NCI-H524 (cell line): Measurements from ENCODE around the gene EGFL7.
"Not testable (repeated sequence)": the region's sequence is repeated elsewhere in the genome, so short reads cannot be mapped to it uniquely, and the experiment has no call there.

Experiments used
- DNase-seq, 2 experiments: peaks; one replicate each; lab custom pipeline; 2025; lab: John Stamatoyannopoulos, UW

Gene EGFL7

DNA sequence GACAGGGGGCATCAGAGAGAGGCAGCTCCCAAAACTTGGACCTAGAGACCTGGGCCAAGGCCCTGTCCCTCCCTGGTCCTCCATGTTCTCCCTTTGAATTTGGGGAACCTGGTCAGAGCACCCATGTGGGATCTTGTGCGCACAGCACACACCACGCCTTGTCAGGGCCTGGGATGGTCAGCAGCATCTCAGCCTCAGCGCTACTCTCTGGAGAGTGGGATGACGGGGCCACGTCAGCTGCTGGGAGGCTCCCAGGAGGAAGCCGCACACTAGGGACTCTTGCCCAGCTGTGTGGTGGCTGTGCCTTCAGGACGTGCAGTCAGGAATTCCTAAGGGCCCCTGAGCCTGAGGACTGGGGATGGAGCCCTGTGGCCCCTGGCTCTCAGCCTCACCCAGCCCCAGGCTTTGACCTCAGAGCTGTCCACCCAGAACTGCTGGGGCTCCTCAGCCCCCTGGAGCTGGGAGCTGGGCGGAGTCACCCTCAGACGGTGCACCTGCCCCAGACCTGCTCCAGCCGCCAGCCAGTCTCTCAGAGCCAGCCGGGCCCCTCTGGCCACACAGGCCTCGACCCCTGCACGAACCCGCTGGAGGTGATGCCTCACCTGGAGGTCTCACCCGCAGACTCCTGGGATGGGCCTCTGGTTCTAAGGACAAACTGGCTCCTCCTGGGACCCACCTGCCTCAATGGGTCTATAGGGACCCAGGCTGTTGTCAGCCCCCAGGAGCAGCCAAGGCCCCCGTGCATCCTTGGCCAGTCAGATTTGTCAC, 38.3 kb upstream of the EGFL7 start:
- DNase-seq: no peak

DNA sequence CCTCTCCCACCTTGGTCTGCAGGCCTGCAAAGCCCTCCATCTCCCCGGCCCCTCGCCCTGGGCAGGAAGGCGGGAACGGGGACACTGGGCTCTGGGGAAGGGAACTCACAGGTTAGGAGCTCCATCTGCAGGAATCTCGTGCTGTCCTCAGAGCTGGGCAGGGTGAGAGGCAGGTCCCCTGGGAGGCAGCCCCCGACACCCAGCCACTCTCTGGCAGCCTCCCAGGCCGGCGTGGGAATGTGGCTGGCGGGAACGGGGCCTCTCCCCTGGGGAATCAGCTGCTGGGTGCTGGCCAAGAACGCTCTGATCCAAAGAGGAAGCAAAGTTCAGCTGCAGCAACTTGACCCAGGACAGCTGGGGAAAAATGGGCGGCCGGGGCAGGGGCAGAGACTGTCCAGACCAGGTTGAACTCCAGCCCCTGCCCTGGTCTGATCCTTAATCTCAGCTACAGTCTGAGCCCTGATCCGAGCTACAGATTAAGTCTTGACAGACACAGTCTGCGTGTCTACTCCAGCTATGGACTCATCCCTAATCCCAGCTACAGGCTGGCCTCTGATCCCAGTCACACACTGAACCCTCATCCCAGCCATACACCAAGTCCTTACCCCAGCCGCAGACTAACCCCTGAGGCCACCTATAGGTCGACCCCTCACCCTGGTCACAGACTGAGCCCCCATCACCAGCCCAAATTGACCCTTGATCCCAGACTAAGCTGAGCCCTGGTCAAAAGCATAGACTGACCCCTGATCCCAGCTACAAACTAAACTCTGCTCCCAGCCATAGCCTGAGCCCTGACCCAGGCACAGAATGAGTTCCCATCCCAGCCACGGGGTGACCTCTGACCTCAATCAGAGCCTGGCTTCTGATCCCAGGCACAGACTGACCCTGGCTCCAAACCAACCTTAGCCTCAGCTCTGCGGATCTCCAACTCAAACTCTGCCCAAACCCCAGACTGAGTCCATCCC, 37.3 kb upstream of the EGFL7 start:
- peak; percentile 26 to 55 for DNase-seq

DNA sequence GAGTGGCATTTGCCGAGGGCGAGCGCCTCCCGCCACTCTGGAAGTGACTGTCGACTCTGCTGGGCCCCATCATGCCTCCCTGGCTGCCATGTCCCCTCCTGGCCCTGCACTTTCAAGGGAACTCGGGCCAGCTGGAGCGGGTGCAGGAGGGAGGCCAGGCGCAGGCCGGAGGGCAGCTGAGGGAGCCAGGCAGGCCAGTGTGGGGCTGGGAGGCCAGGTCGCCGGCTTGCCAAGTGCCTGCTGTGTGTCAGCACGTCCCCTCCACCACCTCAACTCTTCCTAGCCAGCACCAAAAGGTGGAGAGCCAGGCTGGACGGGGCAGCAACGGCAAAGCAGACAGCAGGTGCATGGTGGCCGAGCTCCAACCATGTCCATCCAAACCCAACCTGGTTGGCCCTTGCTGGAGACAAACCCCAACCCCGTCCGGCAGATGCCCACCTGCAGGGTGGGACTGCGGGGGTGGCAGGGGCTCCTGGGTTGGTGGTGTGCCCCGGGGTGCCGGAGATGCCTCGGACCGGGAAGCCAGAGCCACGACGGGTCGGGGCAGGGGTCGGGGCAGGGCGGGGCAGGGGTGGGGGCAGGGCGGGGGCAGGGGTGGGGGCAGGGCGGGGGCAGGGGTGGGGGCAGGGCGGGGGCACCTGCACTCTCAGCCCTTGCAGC, 36.5 kb upstream of the EGFL7 start:
- no peak for DNase-seq

DNA sequence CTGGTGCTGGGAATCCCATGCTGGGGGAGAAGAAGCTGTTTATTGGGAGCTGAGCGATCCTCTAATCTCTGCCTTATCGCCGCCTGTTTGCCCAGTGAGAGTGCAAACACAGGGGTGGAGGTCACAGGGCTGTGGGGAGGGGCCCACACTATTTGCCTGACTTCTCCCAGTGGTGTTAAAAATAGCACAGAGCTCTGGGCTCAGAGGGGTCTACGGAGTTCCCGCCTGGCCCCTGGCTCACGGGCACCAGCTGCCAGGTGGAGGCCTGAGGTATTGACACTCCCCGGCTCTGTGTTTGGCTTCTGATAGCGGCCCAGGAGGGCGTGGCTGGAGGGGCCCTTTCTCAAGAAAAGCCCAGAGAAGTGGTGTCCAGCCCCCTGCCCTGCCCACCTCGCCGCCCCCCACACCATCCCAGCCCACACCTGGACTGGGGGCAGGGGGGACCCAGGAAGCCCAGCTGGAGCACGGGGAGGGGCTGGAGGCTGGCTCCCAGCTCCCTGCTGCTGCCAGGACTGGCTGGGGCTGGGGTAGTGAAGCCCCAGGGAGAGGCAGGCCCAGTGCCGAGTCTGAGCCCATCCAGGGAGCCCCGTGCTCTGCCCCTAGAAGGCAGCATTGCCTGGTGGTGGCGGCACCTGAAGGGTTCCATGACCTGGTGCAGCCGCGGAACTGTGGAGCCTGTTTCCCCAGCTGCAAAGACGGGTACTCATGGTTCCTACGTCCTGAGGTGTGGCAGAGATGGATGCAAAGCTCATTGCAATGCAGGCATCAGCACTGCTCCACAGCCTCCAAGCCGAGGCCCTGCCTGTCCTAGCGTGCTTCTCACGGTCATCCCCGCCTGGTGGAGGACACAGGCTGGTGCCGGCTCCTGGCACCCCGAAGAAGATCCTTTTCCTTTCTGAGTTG, 35.7 kb upstream of the EGFL7 start:
- DNase-seq: peak in 1 of 2 experiments; percentile 23

DNA sequence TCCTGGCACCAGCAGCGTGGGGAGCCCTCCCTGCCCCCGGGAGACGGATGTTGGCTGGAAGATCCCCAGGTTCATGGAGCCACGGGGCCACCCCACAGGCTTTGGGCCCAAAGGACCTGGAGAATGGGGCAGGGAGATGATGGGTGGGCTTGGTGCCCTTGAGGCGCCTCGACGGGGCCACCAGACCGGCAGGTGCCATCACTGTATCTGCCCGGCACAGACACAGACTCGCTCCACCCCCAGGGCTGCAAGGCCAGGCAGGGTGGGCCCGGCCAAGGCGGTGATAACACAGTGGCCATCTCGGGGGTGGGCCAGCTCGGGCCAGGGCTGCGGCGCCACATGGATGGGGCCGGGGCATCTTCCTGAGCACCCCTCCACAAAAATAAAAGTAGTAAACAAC, 35.0 kb upstream of the EGFL7 start:
- DNase-seq: no peak

DNA sequence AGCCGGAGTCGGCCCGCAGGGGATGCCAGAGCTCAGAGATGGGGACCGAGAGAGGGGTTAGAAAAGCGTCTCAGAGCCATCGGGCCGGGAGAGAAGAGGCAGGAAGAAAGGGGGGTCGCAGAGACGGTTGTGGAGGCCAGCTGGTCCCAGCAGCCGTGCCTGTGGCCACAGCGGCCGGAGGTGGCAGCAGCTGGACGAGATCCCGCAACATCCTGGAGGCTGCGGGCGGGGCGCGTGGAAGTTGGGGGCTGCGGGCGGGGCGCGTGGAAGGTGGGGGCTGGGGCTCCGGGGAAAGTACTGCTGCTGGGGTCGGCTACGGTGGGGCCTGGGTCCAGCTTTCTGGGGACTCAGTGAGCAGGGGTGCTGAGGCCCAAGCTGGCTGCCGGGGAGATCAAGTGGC, 34.4 kb upstream of the EGFL7 start:
- no peak for DNase-seq

DNA sequence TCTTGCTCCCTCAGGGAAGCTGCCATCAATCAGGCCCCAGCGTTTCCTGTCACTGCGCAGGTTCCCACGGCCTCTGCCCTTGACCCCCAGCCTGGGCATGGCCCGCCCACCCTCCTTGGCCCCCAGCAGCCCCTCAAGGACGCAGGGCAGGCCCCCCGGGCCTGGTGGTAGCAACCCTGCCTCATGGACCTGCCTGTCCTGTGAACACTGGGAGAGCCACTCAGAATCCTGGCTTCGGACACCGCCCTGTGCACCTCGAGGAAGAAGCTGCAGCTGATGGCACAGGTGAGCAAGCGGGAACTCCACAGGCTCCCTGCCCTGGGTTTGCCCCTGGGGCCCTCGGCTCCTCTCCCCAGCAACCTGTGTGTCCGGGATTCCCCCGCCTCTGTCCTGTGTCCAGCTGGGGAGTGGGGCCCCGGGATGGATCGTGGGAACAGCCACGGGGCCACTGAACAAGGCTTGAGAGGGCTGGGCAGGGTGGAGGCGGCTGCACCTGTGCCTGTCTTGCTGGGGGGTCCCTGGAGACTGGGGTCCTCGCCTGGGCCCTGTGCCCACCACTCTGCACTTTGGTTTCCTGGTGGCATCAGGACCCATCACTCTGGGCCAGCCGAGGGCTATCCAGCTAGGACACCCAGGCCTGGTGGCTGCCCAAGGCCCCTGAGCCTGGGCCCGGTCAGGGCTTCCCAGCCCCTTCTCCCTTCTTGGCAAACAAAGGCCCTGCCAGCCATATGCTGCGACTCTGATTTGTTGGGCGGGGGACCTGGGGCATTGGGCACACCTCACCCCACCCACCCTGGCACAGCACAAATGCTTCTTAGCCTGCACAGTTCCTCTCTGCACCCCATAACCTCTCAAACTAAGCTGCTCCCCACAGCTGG, 33.5 kb upstream of the EGFL7 start:
- DNase-seq: no peak

DNA sequence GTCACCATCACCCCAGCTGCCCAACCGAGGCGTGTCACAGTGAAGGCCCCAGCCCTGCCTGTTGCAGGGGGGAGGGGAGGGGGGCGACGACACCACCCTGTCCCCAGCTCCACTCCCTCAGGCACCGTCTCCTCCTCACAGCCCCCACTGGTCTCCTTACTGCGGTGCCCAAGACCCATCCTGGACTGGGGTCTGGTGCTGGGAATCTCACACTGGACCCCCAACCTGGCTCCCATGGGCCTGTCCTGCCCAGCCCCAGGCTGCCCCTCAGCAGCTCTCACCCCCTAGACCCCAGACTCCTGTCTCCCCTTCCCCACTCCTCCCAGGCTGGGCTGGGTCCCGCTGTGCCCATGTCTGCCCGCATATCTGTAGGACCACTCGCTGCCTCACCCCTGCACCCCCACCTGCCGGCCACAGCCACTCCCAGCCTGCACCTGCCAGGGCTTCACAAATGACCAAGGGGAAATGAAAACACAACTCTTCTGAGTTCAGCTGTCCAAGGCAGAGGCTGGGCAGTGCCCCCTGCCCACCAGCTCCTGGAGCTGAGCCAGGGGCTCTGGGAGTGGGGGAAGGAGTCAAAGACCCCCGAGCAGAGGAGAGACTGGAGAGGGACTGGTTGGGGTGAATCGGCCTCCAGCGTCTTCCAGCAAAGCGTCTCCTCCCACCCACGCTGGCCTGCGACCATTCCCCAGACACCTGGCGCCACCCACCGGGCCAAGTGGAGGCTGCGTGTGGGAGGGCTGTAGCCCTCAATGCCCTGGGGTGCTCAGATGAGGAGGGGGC, 32.6 kb upstream of the EGFL7 start:
- DNase-seq: peak; percentile 66 to 78

DNA sequence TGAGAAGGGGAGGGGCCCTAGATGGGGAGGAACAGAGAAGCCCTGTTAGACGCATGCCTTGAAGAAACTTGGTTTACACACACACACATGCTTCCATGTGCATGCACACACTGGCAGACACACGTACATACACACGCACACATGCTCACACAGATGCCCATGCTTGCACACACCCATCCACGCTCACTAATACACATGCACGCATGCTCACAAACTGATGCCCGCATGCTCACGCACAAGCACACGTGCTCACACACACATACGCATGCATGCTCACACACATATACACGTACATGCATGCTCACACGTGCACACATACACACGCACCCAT, 32.1 kb upstream of the EGFL7 start:
- no peak for DNase-seq

DNA sequence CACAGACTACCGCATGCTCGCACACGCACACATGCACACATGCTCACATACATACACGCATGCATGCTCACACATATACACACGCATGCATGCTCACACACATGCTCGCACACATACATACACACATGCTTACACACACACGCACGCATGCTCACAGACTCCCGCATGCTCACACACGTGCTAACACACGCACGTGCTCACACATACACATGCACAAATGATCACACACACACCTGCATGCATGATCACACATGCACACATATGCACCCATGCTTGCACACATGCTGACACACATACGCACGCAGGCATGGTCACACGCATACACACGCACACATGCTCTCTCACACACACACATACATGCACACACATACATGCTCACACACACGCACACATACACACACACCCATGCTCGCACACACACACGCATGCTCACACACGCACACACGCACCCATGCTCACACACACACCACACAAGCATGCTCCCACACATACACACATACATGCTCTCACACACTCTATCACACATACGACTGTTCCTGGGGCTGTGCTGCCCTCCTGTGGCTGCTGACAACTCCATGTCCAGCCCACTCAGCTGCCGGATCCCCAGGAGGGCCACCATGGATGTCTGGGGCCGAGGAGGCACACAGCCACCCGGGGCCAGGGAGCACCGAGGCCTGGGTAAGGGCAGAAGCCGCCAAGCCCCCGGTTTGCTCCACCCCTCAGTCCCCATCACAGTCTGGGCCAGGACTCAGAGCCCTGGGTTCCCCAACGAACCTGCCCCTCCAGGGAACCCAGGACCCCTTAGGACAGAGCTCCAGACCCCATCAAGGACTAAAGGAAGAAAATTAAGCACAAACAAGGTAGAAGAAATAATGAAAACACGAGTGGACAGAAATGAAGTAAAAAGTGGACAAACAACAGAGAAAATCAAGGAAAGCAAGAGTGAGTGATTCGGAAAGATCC, 31.4 kb upstream of the EGFL7 start:
- DNase-seq: peak; percentile 73 to 82

DNA sequence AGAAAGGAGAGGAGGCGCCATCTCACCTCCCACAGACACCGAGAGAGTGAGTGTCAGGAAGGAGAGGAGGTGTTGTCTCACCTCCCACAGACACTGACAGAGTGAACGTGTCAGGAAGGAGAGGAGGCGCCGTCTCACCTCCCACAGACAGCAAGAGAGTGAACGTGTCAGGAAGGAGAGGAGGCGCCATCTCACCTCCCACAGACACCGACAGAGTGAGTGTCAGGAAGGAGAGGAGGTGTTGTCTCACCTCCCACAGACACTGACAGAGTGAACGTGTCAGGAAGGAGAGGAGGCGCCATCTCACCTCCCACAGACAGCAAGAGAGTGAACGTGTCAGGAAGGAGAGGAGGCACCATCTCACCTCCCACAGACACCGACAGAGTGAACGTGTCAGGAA, 30.6 kb upstream of the EGFL7 start:
- DNase-seq: not testable (repeated sequence)

DNA sequence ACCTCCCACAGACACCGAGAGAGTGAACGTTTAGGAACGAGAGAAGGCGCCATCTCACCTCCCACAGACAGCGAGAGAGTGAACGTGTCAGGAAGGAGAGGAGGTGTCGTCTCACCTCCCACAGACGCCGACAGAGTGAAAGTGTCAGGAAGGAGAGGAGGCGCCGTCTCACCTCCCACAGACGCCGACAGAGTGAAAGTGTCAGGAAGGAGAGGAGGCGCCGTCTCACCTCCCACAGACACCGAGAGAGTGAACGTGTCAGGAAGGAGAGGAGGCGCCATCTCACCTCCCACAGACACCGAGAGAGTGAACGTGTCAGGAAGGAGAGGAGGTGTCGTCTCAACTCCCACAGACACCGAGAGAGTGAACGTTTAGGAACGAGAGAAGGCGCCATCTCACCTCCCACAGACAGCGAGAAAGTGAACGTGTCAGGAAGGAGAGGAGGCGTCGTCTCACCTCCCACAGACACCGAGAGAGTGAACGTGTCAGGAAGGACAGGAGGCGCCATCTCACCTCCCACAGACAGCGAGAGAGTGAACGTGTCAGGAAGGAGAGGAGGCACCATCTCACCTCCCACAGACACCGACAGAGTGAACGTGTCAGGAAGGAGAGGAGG, 30.1 kb upstream of the EGFL7 start:
- not testable (repeated sequence) for DNase-seq

DNA sequence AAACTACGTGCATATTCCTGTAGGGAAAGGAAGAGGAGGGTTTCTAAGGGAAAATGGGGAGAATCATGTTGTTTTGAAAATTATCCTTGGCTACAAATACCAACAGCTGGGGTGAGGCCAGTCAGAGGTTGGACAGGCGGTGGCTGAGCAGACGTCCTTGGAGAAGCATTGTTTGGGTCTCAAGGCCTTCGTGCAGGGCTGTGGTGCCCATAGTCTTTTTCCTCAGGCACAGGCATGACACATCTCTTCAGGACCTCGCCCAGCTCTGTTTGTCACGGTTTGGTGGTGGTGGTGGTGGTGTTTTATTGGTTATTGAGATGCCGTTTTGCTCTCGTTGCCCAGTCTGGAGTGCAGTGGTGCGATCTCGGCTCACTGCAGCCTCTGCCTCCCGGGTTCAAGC, 27.8 kb upstream of the EGFL7 start:
- no peak for DNase-seq

DNA sequence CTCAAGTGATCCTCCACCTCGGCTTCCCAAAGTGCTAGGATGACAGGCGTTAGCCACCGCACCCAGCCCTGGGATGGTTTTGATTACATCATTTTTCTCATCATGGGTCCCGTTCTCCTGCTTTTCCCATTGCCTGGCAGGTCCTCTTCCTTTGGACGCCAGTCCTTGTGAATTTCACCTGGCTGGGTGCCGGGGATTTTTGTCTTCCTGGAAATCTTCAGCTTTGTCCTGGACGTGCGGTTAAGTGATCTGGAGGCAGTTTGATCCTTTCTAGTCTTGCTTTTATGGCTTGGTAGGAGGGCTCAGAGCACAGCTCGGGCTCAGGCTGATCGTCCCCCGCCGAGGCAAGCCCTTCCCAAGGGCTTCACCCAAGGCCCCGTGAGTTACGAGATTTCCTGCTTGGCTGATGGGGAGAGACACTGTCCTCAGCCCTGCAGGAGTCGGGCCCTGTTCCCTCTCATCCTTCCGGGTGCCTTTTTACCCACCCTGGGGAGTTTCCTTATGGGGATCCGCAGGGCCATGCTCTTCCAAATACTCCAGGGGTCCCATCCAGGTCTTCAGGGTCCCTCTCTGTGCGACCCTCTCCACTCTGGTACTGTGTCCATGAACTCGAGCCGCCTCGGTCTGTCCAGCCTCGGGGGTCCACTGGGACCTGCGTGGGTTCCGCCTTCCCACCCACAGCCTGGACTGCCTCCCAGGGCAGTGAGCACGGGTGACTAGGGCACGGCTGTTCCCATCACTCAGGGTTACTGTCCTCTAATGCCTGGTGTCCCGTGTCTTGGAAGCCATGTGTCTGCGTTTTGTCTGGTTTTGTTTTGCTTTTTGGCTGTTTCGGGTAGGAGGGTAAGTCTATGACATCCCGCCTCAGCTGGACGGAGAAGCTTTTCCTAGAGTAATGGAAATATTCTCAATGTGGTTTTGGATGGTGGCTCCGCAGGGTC, 22.3 kb upstream of the EGFL7 start:
- no peak for DNase-seq

DNA sequence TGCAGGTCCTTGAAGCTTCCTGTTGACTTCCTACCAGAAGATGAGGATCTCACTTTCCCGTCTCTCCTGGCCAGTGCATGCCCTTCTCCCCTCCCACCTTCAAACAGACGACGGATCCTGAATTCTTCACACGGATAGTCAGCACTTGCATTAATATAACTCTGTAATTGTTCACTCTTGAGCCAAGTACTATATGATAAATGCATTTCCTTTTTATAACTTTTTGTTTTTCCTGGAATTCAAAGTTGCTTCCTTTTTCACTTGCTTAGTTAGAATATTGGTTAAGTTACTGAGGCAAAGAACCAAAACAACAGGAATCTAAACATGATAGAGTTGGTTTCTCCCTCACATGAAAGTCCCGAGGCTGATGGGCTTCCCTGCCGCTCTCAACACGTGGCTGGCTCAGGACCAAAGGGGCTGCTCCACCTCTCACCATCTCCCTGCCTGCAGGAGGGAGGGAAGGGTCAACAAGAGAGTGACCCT, 20.2 kb upstream of the EGFL7 start:
- DNase-seq: no peak

DNA sequence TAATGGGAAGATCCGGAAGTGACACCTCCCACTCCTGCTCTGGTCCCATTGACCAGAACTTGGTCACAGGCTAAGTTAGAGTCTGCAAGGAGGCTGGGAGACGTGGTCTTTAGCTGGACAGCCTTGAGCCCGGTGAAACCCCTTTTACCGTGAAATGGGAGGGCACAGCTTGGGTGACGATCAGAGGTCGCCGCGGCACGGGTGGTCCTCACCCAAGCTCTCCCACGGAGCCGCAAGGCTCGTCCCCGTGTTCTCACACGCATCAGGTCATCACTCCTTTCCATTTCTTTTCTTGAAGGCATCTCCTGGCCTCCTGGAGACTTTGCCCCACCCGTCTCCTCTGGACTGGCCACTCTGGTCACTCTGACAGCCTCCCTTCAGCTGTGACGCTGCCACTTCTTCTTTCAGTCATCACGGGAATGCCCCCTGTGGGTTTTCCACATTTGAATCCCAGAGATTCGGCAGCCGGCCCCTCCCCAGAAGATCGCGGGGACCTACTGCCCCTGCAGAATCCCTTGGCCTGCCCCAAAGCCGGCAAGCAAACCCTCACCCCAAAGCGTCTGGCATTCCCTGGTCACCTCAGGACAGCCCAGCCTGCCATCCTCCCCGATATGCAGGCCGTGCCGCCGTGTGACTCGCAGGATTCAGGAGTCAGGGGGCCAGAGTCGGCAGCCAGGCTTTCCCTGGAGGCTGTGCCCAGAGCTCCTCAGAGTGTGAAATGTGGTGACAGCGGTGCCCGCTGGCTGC, 18.9 kb upstream of the EGFL7 start:
- DNase-seq: no peak

DNA sequence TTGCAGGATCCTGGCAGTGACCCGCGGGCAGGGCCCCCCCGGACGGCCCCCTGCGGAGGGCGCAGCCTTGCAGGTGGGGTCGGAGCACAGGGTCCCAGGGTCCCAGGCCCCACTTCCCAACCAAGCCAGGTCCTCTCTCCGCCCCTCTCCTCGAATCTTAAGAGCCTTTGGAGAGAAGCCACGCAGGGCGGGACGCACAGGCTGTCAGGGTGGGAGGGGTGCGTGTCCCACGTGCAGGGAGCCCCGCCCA, 18.4 kb upstream of the EGFL7 start:
- DNase-seq: peak; percentile 73 to 87
